ENCODE data around the gene PNKP.

- TF ChIP-seq CTCF (conservative IDR thresholded peaks at IDR 0.05; ENCODE audit: low read depth, low read length) (no peak), EZH2 (IDR thresholded peaks at IDR 0.05; ENCODE audit: borderline replicate concordance, low read depth, low read length, poor library complexity, severe bottlenecking) (no peak)
Observed at GRCh38 chr19:49872245-49873128, 5.1 kb upstream of the PNKP start.
